ENCODE results near the gene XPO6. TPM values are rescaled to one million over a fixed set of nuclear protein-coding genes. Genes with fewer than 3 reads are reported as not detected.

The XPO6 gene
- total and polyA plus RNA-seq, 3 donors from 2014 or later: 216 to 283 (median 238) TPM

DNA sequence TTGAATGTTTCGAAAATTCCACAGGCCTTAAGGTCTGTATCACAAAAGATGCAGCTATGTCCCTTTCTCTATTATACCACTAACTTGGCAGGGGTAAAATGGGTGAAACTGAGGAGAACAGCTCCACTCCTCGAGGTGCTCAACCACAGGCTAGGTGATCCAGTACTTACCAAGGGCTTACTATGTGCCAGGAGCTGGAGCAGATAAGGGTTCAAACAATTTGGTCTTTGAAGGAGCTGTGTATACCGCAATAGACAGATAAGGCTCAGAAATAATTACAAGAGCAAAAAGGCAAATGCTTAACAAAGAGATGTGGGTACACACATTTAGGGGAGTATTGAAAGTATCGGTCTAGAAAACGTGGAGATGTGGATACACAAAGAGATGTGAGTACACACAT is 1.5 kb downstream of the XPO6 start:
- H3K4me1 ChIP-seq: peaks cover 13% of the 10 kb centered on the region
- H3K9me3 ChIP-seq: no peaks in the 10 kb centered on the region
- H3K4me3 ChIP-seq: peak overlapping the region in 1 of 2 donors; percentile 86
- TF ChIP-seq, protein P1, sequence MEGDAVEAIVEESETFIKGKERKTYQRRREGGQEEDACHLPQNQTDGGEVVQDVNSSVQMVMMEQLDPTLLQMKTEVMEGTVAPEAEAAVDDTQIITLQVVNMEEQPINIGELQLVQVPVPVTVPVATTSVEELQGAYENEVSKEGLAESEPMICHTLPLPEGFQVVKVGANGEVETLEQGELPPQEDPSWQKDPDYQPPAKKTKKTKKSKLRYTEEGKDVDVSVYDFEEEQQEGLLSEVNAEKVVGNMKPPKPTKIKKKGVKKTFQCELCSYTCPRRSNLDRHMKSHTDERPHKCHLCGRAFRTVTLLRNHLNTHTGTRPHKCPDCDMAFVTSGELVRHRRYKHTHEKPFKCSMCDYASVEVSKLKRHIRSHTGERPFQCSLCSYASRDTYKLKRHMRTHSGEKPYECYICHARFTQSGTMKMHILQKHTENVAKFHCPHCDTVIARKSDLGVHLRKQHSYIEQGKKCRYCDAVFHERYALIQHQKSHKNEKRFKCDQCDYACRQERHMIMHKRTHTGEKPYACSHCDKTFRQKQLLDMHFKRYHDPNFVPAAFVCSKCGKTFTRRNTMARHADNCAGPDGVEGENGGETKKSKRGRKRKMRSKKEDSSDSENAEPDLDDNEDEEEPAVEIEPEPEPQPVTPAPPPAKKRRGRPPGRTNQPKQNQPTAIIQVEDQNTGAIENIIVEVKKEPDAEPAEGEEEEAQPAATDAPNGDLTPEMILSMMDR (IDR thresholded peaks at IDR 0.05): no peak
- TF ChIP-seq POLR2A (IDR thresholded peaks at IDR 0.05): no peak
- 37 to 44% methylated on average over 5 of the region's 5 CpGs for WGBS, 2 donors
- H3K36me3 ChIP-seq (ENCODE audit: low read depth, missing control alignments): no peaks in the 10 kb centered on the region
- peak overlapping the region in 1 of 2 donors; percentile 89 for H3K27ac ChIP-seq
- no peak for DNase-seq
- intact Hi-C loops (cut with DNase I; ENCODE audit: low total_unique reads): no loop called here
- no peaks in the 10 kb centered on the region for H3K27me3 ChIP-seq

DNA sequence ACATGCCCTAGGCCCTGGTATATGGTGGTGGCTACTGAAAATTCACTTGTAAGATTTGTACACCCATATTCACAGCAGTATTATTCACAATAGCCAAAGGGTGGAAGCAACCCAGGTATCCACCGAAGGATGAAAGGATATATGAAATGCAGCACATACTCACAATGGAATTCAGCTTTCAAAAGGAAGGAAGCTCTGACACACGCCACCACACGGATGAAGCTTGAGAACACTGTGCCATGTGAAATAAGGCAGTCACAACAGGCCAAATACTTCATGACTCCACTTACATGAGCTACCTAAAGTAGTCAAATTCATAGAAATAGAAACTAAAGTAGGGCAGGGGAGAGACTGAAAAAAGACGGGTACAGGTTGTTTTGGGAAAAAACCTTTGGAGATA is 2.9 kb downstream of the XPO6 start:
- H3K9me3 ChIP-seq: no peaks in the 10 kb centered on the region
- H3K36me3 ChIP-seq (ENCODE audit: low read depth, missing control alignments): no peaks in the 10 kb centered on the region
- peaks cover 13% of the 10 kb centered on the region for H3K4me1 ChIP-seq
- TF ChIP-seq, protein P1 (IDR thresholded peaks at IDR 0.05): no peak
- TF ChIP-seq POLR2A (IDR thresholded peaks at IDR 0.05): no peak
- H3K27me3 ChIP-seq: no peaks in the 10 kb centered on the region
- no peak for DNase-seq
- no peak overlapping the region for H3K4me3 ChIP-seq
- 82 to 89% methylated on average over 4 of the region's 4 CpGs for WGBS, 2 donors
- no peak overlapping the region for H3K27ac ChIP-seq
- intact Hi-C loops (cut with DNase I; ENCODE audit: low total_unique reads): no loop called here

DNA sequence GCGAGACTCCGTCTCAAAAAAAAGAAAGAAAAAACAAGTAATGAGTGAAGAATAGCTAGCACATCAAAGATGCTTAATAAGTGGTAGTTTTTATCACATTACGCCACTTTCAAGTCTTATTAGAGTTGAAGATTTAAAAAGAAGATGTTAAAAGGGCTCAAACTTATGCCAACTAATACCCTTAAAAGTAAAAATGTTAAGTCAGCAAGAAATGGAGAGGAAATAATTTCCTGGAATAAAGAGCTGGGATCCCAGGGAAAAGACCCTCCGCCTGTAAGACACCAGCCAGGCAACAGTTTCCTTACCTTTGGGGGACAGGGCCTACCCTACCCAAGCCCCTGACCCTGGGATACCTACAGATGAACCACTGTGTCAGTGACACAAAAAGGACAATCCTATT is 3.6 kb downstream of the XPO6 start:
- intact Hi-C loops (cut with DNase I; ENCODE audit: low total_unique reads): no loop called here
- Histone ChIP-seq H3K9me3 (no peaks in the 10 kb centered on the region), H3K27ac (no peak overlapping the region), H3K36me3 (ENCODE audit: low read depth, missing control alignments) (no peaks in the 10 kb centered on the region), H3K4me3 (no peak overlapping the region), H3K4me1 (peaks cover 13% of the 10 kb centered on the region), H3K27me3 (no peaks in the 10 kb centered on the region)
- TF ChIP-seq, protein P1 (IDR thresholded peaks at IDR 0.05): no peak
- TF ChIP-seq POLR2A (IDR thresholded peaks at IDR 0.05): no peak
- DNase-seq: no peak
- WGBS, 2 donors: 95 to 99% methylated on average over 4 of the region's 4 CpGs

GRCh38 chr16:28207399-28207798 is 4.4 kb downstream of the XPO6 start:
- no peaks in the 10 kb centered on the region for H3K36me3 ChIP-seq (ENCODE audit: low read depth, missing control alignments)
- 80 to 100% methylated on average over 2 of the region's 2 CpGs for WGBS, 2 donors
- no peaks in the 10 kb centered on the region for H3K27me3 ChIP-seq
- peaks cover 13% of the 10 kb centered on the region for H3K4me1 ChIP-seq
- TF ChIP-seq, protein P1 (IDR thresholded peaks at IDR 0.05): no peak
- no peak for TF ChIP-seq POLR2A (IDR thresholded peaks at IDR 0.05)
- H3K9me3 ChIP-seq: no peaks in the 10 kb centered on the region
- no peak overlapping the region for H3K27ac ChIP-seq
- intact Hi-C loops (cut with DNase I; ENCODE audit: low total_unique reads): no loop called here
- no peak overlapping the region for H3K4me3 ChIP-seq
- DNase-seq: no peak

DNA sequence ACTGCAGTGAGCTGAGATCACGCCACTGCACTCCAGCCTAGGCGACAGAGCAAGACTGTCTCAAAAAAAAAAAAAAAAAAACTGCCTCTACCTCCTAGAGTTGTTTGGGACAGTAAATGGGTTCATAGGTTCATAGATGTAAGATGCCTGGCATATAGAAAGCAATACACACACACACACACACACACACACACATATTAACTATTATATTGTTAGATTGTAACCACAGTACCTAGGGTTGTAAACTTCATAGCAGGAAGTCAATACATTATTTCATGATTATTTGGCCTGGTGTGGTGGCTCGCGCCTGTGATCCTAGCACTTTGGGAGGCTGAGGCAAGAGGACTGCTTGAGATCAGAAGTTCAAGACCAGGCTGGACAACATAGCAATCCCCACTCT is 5.8 kb downstream of the XPO6 start:
- H3K36me3 ChIP-seq (ENCODE audit: low read depth, missing control alignments): no peaks in the 10 kb centered on the region
- no peak for TF ChIP-seq POLR2A (IDR thresholded peaks at IDR 0.05)
- TF ChIP-seq, protein P1 (IDR thresholded peaks at IDR 0.05): no peak
- H3K4me3 ChIP-seq: no peak overlapping the region
- no peaks in the 10 kb centered on the region for H3K9me3 ChIP-seq
- H3K27me3 ChIP-seq: no peaks in the 10 kb centered on the region
- intact Hi-C loops (cut with DNase I; ENCODE audit: low total_unique reads): no loop called here
- no peak for DNase-seq
- peaks cover 13% of the 10 kb centered on the region for H3K4me1 ChIP-seq
- H3K27ac ChIP-seq: no peak overlapping the region
- 93 to 99% methylated on average over 4 of the region's 4 CpGs for WGBS, 2 donors

Measured in testis (tissue), 3 donors.